H1 (cell line): ENCODE measurements around the gene PEX19. TPM values are rescaled to one million over a fixed set of nuclear protein-coding genes. Genes with fewer than 3 reads are reported as not detected.

Source experiments
- BACH1 ChIP-seq: IDR thresholded peaks from 2 replicates; pipeline ENCODE4 v1.6.1; 2012; ENCODE audit warnings: low read length, improper control_type of control experiment
- CBX8 ChIP-seq: fragments of 300-800, 300-1000 bp; sonication (generic); IDR thresholded peaks from 2 replicates; pipeline ENCODE4 v1.7.1; 2016; ENCODE audit warnings: low read depth, low read length, borderline replicate concordance
- KDM5A ChIP-seq: fragments of 200-600 bp; IDR thresholded peaks from 2 replicates; pipeline ENCODE4 v1.7.1; 2012; ENCODE audit warnings: mild to moderate bottlenecking, low read length, inconsistent platforms, mixed read lengths
- RBBP5 ChIP-seq: IDR thresholded peaks from 2 replicates; pipeline ENCODE4 v1.7.1; 2012; ENCODE audit warnings: low read depth, mild to moderate bottlenecking, inconsistent platforms, low read length, moderate library complexity, borderline replicate concordance
- polyA plus RNA-seq, 7 experiments: library from polyadenylated mRNA; depleted of rRNA in 3 of 7; stranded (reverse) in 5 of 7; unstranded in 2 of 7; fragments of >200 nt in 5 of 7; fragments of 200-250 nt in 2 of 7; gene quantifications; 1 replicate in 5 of 7; 2 replicates in 1 of 7; 4 replicates in 1 of 7; pipeline versions ENCODE4 v1.2.1 to v1.2.3, GENCODE V29; 2011 to 2013; ENCODE audit warnings: missing spikeins in 2 of 7, mixed read lengths in 2 of 7
- total RNA-seq: library from RNA; stranded (reverse); fragmentation: NEBNext Ultra II Directional; extraction: Animal tissue kit (Norgen Biotek cat#: 25700); gene quantifications from 2 replicates; pipeline ENCODE4 v1.2.1, GENCODE V29; 2021

PEX19 gene
- total and polyA plus RNA-seq, 2 of the 8 experiments (the other 6 are each of a cell fraction or from before 2014, with no cell fraction given), result 50.4 to 80.2 TPM

GRCh38 chr1:160300173-160300572 lies 15.2 kb upstream of the PEX19 start (continued):
- TF ChIP-seq RBBP5, result no peak
- TF ChIP-seq BACH1, result no peak
- TF ChIP-seq CBX8, result no peak
- TF ChIP-seq KDM5A, result no peak
